Measurements from ENCODE around the gene MYOM3.
"Not testable (repeated sequence)": the region's sequence is repeated elsewhere in the genome, so short reads cannot be mapped to it uniquely, and the experiment has no call there.

The MYOM3 gene

GRCh38 chr1:24042315-24042714, 69.6 kb downstream of the MYOM3 start:
- DNase-seq (ENCODE audit: low read depth, low spot score) = no peak

- no peak for DNase-seq (ENCODE audit: low read depth, low spot score)
Measured at GRCh38 chr1:24036088-24036487, 75.8 kb downstream of the MYOM3 start.

GRCh38 chr1:24032981-24033380, 79.0 kb downstream of the MYOM3 start:
- no peak for DNase-seq (ENCODE audit: low read depth, low spot score)

- DNase-seq (ENCODE audit: low read depth, low spot score) = not testable (repeated sequence)
Measured at GRCh38 chr1:24030976-24031516, 80.9 kb downstream of the MYOM3 start.

GRCh38 chr1:24027838-24028468, 84.0 kb downstream of the MYOM3 start:
- DNase-seq (ENCODE audit: low read depth, low spot score) = no peak

- DNase-seq (ENCODE audit: low read depth, low spot score) = no peak
Measured at GRCh38 chr1:24022581-24023361, 89.2 kb downstream of the MYOM3 start.

- DNase-seq (ENCODE audit: low read depth, low spot score) = no peak
Measured at GRCh38 chr1:24021403-24022266, 90.3 kb downstream of the MYOM3 start.

- DNase-seq (ENCODE audit: low read depth, low spot score) = no peak
Measured at GRCh38 chr1:24020470-24020869, 91.5 kb downstream of the MYOM3 start.

GRCh38 chr1:24020025-24020424, 91.9 kb downstream of the MYOM3 start:
- no peak for DNase-seq (ENCODE audit: low read depth, low spot score)

GRCh38 chr1:24018611-24019580, 93.0 kb downstream of the MYOM3 start:
- no peak for DNase-seq (ENCODE audit: low read depth, low spot score)

- no peak for DNase-seq (ENCODE audit: low read depth, low spot score)
Measured at GRCh38 chr1:24015221-24016210, 96.4 kb downstream of the MYOM3 start.

- DNase-seq (ENCODE audit: low read depth, low spot score) = not testable (repeated sequence)
Measured at GRCh38 chr1:24012878-24013277, 99.1 kb downstream of the MYOM3 start.

GRCh38 chr1:24010650-24011049, 101.3 kb downstream of the MYOM3 start:
- DNase-seq (ENCODE audit: low read depth, low spot score) = no peak

GRCh38 chr1:24009406-24009805, 102.5 kb downstream of the MYOM3 start:
- DNase-seq (ENCODE audit: low read depth, low spot score) = no peak

- DNase-seq (ENCODE audit: low read depth, low spot score) = not testable (repeated sequence)
Measured at GRCh38 chr1:24008574-24009184, 103.3 kb downstream of the MYOM3 start.

- no peak for DNase-seq (ENCODE audit: low read depth, low spot score)
Measured at GRCh38 chr1:24007079-24007478, 104.9 kb downstream of the MYOM3 start.
